T-helper 1 cell (primary cell): ENCODE data around the gene ZC3HAV1.
"Not testable (repeated sequence)": the region's sequence is repeated elsewhere in the genome, so short reads cannot be mapped to it uniquely, and the experiment has no call there.

Source experiments
- DNase-seq, 5 donors: peaks; one replicate each; pipeline ENCODE4 v3.0.0-alpha.2; 2012 to 2020

ZC3HAV1 gene

GRCh38 chr7:139049111-139049510 lies 60.4 kb downstream of the ZC3HAV1 start:
- DNase-seq: no peak

DNA sequence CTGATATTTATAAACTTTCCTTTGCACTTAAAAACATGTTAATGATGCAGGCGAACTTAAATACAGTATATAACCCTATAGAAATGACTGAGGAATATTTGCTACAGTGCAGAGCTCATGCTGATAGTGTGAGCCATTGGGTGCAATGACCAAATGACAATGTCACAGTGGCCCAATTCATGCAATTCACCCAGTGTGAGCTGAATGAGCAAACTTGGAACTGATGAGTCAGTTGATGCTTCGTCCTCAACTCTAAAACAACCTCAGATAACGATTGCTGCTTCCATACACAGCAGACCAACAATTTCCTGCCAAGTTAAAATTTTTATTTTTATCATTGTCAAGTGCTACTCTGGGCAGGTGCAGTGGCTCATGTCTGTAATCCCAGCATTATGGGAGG lies 61.5 kb downstream of the ZC3HAV1 start:
- DNase-seq: peak in 1 of 5 donors; percentile 75

- no peak for DNase-seq
Observed at GRCh38 chr7:139046143-139046542, 63.4 kb downstream of the ZC3HAV1 start.

- peak in 1 of 5 donors; percentile 72 for DNase-seq
Observed at GRCh38 chr7:139044813-139045794, 64.4 kb downstream of the ZC3HAV1 start.

DNA sequence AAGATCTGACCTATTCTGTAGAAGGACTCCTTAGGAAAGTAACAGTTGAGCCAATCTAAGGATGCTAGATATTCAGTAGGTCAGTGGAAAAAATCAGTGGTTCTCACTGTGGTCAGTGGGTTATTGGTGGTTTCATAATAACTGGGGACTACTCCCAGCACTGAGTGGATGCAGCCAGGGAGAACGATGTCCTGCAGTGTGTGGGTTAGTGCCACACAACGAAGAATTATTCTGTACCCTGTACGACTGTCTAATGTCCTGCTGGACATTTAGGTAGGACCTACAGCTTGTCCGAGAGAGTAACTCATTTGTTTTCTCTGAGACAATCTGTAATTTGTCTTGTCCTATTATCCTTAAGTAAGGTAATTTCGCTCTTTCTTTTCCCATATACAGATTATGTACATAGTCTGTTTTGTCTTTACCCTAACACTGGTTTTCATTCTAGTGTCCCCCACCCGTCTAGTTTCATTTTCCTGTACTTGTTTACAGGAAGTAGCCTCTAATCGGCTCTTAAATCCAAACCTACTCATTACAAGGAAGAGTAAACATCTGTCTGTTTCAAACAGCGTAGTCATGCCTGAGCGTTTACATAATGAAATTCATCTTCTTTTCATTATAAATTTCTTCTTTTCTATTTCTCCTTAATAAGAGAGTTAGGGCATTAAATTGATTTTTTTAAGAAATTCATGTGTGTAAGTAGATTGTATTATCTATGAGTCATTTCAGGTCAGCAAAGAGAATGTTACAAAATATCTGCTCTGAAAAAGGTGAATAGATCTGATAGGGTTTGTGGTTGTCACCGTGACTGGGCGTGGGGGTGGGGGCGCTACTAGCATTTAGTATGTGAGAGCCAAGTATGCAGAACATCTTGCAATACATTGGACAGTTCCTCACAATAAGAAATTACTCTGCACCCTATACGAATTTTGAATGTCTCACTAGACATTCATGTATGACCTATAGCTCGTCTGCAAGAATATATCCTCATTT lies 65.4 kb downstream of the ZC3HAV1 start:
- DNase-seq: peak; percentile 24 to 82 (median 54)

DNA sequence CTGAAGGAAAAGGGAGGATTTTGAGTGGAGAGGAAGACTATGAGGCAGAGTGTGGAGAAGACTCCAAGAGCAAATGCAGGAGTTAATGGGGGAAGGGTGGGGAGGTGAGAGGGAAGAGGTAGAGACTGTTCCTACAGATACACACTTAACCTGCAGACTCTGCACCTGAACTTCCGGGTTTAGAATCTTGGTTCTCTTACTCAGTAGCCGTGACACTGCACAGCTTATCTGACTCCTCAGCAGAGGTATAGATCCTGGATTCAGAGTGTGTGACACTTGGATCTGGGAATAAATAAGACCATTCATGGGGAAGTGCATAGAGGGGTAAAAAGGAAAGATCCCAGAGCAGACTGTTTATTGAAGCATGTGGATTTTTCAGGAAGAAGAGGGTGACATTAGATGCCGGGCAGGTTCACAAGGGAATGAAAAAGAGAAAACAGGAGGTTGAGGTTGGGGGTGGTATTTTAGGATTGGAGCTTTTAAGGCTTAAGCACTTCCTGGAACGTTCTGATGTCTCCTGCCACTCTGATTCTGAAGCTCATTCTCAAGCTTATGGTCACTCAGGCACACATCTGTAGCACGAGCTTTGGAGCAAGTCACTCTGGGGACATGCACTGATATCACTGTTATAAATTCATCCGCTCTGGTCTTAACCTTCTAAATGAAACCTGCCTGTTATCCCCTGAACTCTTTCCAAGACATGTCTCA lies 68.0 kb downstream of the ZC3HAV1 start:
- peak in 1 of 5 donors; percentile 31 for DNase-seq

GRCh38 chr7:139038691-139039090 lies 70.8 kb downstream of the ZC3HAV1 start:
- DNase-seq: no peak

DNA sequence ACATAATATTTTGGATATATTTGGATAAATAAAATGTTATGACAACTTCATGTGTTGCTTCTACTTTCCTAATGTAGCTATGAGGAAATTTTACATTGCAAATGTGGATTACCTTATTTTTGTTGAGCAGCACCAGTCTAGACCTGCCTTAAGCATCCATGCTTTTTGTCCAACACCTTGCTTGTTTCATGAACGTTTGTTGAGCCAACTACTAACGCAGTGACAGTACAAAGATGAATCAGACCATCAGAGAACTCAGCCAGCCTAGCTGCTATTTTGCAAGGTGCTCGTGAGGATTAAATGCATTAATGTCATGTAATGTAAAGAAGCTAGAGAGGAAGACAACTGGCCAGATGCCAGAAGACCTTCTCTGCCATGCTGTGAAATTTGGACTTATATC lies 72.6 kb downstream of the ZC3HAV1 start:
- DNase-seq: no peak

DNA sequence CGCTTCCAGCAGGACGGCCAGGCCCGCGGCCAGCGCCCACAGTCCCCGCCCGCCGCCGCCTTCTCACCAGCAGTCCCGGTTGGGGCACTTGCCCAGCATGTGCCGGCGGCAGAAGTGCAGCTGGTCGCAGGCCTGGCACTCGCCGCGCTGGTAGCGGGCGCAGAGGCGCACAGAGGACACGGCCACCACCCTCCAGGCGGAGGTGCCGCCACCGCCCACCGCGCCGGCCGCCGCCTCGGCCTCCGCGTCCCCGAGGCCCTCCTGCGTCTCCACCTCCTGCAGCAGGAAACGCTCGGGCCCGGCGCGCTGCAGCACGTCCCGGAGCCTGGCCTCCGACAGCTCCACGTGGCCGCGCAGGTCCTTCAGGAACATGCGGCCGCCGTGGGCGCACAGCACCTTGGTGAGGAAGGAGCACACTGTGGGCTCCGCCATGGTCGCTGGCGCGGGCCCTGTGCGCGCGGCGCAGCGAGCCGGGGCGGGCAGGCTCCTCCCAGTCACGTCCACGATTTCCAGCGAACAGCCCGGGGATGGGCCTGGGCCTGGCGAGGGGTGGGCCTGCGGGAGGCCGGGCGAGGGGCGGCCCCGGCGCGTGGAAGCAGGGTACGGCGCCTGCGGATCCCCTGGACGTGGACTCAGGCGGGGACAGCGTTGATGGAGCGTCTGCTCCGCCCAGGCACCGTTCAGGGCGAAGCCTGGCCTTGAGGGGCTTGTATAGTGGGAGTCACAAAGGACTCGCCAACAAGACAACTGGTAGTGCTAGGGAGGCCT lies 73.8 kb downstream of the ZC3HAV1 start, which contains the start of gene ZC3HAV1L:
Gene ZC3HAV1L, minus strand, starts transcription at position 457 of the 768 bp plus-strand sequence. Its CDS starts 25 bp downstream, at position 432.
- peak in 3 of 5 donors; percentile 12 to 58 (median 22) for DNase-seq

DNA sequence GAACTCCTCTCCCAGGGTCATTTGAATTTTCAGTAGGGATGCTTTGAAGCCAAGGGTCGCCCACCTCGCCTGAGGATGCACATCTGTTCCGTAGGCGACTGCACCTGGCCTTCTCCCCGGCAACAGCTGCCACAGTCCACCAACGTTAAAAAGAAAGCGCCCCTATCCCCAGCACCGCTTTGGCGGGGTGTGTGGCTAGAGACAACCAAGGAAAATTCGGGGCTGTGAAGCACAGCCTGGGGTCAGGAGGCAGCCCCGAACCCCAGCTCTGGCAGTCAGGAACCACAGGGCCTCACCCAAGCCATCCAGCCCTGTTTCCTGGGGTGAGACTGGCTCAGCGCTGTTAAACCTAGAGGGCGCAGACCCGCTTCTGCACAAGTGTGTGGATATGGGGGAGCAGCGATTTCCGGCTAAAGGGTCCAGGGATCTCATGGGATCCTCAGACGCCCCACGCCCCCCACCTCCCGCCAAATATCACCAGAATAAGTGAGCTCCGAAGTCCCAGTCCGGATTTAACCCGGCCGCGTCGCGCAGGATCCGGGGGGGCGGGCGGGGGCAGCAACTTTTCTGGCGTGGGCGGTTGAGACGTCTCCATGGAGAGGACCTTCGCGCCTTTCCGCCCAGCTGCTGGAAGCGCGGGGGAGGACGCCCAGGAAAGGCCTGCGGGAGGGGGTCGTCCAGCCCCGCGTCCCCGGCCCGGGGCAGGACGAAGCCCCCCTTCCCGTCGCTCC lies 74.5 kb downstream of the ZC3HAV1 start:
- peak in 1 of 5 donors; percentile 34 for DNase-seq

GRCh38 chr7:139034336-139034735 lies 75.2 kb downstream of the ZC3HAV1 start:
- DNase-seq: no peak

GRCh38 chr7:139033346-139034114 lies 76.0 kb downstream of the ZC3HAV1 start:
- no peak for DNase-seq

DNA sequence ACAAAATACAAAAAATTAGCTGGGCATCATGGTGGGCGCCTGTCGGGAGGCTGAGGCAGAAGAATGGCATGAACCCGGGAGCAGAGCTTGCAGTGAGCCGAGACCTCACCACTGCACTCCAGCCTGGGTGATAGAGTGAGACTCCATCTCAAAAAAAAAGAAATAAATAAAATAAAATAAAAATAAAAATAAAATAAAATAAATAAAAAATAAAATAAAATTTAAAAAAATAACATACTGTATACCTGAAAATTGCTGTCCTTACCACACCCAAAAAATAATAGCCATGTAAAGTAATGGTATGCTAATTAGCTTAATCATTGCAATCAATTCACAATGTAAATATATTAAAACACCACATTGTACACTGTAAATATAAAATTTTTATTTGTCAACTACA lies 77.0 kb downstream of the ZC3HAV1 start:
- DNase-seq: no peak

DNA sequence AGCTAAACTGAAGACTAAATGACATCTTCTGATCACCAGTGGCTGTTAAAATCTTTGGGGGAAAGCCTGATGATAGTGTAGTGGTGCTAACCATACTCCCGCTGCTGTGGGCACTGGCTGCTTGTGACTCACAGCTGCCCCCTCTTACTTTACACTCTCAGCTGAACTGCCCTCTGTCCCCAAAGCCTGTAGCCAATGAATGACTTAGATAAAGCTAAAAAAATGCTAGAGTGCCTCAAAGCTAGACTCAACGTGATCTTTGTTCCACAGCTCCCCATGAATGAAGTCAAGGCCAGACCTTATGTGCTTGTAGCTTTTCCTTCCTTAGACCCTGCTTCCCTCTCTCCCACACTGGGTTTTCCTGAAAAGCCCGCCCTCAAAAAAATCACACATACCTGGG lies 80.2 kb downstream of the ZC3HAV1 start:
- no peak for DNase-seq

- DNase-seq: no peak
Observed at GRCh38 chr7:139026551-139026950, 83.0 kb downstream of the ZC3HAV1 start.

GRCh38 chr7:139025861-139026260 lies 83.7 kb downstream of the ZC3HAV1 start:
- not testable (repeated sequence) for DNase-seq

GRCh38 chr7:139023076-139023475 lies 86.4 kb downstream of the ZC3HAV1 start:
- no peak for DNase-seq

GRCh38 chr7:139022286-139022685 lies 87.2 kb downstream of the ZC3HAV1 start:
- no peak for DNase-seq

- DNase-seq: no peak
Observed at GRCh38 chr7:139018910-139019309, 90.6 kb downstream of the ZC3HAV1 start.
